Suppressor macrophage (primary cell): ENCODE data around the gene KIF3B.
"Not testable (repeated sequence)": the region's sequence is repeated elsewhere in the genome, so short reads cannot be mapped to it uniquely, and the experiment has no call there.

Experiments
- DNase-seq, 4 experiments: peaks; one replicate each; pipeline ENCODE4 v3.0.0-alpha.2; 2020 to 2022
- total RNA-seq, 17 experiments: gene quantifications; one replicate each; lab custom pipeline; 2026; ENCODE audit warnings: mixed read lengths in 6 of 17, inconsistent platforms in 3 of 17; lab: John Stamatoyannopoulos, UW

Gene KIF3B
- total RNA-seq = 31.8 to 63.2 (median 46.1) reads per million in 17 experiments

DNA sequence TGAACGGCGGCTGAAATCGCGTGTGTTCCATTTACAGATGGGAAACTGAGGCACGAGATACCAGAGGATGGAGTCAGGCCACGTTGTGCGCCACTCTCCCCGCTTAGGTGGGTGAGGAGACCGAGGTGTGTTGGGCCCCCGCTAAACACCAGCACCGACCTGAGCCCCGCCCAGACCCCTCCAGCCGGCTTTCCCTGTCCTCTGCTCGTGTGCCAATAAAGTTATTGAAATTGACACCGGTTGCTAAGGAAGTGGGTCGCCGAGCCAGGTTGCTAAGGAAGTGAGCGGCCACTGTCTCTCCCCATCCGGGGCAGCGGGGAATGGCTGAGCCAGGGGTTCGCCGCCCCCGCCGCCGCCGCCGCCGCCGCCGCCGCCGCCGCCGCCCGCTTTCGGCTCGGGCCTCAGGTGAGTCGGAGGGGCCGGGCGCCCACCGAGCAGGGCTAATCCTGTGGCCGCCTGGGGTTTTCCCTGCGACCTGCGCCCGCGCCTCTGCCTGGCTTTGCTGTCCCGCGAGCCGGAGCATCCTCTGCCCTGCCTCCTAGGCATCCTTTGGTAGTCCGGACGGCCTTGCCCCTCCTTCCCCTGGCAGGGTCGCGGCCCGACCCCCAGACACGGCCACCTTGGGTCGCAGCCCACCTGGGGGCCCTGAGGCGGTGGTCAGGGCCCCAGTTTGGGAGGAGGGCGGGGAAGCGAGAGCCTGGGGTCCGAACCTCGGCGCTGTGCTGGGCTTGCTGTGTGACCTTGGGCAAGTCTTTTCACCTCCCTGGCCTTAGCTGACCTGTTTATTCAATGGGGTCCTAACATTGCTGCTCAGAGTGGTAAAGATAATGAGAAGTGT, at the start of gene KIF3B:
KIF3B (plus strand) TSS at position 291 of the 838 bp plus-strand sequence. CDS start 32,127 bp downstream, outside the sequence.
- DNase-seq = peak; percentile 86 to 95 (median 93)

DNA sequence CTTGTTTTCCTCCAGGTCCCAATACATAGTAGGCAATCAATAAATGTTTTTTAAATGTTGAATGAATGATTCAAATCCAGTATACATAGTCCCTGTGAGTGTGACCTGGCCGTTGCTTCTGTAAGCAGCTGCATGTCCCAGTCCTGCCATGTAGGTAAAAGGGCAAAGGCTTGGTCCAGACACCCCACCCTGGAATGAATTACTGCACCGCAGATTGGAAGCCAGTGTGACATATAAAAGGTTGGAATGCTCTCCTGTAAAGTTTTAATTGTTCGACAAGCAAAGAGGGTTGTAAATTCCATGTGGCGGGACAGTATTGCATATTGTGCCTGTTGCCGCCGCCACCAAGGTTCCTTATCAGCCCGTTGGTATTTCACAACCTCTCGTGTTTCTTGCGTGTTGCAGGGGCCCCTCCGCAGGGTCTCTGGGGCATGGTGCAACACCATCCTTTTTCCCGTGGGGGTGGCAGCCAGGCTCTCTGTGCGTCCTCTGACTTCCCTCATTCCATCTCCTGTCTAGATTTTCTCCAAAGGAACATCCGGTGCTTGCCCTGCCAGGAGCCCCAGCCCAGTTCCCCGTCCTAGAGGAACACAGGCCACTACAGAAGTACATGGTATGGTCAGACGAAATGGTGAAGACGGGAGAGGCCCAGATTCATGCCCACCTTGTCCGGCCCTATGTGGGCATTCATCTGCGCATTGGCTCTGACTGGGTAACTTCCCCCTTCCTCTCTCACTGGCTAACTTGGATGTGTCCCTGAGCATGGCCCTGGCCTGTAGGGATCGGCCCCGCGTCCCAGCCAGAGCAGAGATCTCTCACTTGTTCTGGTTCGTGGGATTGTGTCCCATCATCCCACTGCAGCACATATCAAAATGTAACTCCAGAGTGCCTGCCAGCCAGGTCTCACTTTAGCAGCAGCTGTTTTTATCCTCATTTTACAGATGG, 49.4 kb upstream of the KIF3B start:
- DNase-seq = peak; percentile 19 to 70 (median 46)

DNA sequence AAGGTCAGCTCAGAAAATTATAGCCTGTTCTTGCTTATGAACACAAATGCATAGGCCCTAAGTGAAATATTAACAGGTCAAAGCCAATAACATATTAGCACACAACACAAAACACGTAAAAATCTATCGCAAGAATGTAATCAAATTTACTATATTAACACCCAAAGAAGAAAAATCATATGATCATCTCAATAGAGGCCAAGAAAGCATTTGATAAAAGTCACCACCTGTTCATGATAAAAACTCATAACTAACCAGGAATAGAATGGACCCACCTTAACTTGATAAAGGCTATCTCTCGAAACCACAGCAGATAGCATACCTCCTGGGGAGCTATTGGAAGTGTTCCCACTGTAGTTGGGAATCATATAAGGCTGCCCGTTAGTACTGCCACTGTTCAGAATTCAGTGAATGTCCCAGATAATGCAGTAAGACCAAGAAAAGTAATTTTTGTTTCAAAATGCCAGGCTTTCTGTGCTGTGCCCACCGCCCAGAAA, 48.2 kb upstream of the KIF3B start:
- no peak for DNase-seq

DNA sequence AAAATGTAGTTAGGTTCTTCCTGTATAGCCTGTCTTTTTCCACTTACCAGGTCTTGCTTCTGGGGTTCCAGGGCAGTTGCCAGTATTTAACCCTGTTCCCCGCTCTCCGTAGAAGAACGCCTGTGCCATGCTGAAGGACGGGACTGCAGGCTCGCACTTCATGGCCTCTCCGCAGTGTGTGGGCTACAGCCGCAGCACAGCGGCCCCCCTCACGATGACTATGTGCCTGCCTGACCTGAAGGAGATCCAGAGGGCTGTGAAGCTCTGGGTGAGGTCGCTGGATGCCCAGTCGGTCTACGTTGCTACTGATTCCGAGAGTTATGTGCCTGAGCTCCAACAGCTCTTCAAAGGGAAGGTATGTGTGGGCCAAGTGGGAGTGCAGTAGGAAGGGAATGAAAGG, 46.7 kb upstream of the KIF3B start:
- DNase-seq = no peak

DNA sequence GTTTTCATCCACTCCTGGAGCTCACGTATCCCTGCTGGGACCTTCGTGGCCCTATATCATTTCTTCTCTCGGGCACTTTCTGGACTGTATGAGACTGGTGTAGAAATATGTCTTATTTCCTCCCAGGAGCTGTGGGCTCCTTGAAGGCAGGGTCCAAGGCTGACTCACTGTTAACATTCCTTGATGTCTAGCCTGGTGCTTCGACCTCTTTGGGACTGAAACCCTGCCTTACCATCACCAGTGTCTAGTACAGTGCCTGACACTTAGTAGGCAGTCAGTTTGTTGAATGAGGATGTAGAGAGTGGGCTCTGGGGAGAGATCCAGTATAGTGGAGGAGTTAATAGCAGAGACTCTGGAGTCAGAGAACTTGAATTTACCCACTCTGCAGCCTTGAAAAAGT, 46.2 kb upstream of the KIF3B start:
- no peak for DNase-seq

DNA sequence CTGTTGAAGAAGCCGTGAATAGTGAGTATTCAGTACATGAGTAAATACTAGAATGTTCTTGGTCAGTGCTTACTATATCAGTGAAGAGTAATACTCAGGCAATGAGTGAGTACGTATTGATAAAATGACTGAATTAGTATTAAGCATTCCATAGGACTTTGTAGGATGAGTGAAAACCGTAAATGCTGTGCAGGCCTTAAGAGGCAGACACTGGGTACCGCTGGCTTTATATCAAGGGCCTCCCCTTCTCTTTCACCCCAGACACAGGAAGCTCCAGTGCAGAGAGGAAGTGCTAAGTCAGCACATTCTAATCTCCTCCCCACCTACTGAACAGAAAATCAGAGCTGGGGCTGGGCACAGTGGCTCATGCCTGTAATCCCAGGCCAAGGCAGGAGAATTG, 45.6 kb upstream of the KIF3B start:
- DNase-seq = peak; percentile 19 to 72 (median 54)

DNA sequence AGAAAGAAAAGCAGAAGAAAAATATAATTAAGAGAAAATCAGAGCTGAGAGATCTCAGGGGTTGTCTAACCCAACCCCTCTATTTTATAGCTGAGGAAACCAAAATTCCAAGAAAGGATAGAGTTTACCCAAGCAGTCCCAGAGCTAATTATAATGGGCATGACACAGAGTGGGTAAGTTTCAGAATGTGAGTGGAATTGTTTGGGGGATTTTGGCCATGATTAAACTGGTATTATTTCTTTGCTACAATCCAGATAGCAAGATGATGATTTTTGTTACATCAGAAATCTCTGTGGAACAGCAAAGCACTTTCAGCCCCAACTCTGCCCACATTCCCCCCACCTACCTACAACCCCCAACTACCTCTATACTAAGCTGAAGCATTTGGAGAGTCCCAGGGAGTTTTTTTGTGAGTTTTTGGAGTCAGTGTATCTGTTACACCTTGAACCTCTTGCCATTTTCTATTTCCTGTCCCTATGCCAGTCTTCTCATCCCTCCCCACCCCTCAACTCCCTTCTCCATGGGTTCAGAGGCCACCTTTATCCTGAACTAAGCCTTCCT, 45.0 kb upstream of the KIF3B start:
- DNase-seq = no peak

DNA sequence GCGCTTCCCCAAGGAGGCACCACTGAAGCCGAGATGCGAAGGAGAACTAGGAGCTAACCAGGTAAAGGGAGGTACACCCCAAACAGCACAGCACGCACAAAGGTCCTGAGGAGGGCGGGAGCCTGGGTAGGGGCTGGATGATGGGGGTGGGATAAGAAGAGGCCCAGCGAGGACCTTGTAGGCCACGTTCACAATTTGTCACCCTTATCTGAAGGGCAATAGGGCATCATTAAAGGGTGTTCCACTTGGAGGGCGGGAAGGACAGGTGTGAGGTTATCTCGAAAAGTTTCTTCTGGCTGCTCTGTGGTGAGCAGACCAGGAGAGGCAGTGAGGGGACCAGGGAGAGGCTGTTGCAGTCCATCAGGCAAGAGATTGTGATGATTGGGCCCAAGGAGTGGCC, 44.2 kb upstream of the KIF3B start:
- DNase-seq = no peak

DNA sequence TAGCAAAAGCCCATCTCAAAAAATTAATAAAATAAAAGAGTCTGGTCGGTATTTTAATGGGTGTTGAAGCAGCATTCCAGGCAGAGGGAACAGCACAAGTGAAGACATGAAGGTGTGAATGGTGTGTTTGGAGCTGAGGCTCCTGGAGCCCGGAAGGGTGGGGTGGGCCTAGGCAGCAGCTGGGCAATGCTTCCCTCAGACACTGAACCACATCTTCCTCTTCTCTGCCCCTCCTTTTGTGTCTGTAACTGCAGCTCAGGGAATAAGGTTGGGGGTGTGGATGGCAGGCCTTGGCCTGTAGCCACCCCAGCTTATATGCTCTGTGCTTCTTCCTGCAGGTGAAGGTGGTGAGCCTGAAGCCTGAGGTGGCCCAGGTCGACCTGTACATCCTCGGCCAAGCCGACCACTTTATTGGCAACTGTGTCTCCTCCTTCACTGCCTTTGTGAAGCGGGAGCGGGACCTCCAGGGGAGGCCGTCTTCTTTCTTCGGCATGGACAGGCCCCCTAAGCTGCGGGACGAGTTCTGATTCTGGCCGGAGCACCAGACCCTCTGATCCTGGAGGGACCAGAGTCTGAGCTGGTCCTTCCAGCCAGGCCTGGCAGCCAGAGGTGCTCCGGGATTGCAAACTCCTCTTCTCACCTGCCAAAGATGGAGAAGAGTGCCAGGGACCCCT, 43.2 kb upstream of the KIF3B start:
- peak in 2 of 4 experiments; percentile 23 to 31 for DNase-seq

DNA sequence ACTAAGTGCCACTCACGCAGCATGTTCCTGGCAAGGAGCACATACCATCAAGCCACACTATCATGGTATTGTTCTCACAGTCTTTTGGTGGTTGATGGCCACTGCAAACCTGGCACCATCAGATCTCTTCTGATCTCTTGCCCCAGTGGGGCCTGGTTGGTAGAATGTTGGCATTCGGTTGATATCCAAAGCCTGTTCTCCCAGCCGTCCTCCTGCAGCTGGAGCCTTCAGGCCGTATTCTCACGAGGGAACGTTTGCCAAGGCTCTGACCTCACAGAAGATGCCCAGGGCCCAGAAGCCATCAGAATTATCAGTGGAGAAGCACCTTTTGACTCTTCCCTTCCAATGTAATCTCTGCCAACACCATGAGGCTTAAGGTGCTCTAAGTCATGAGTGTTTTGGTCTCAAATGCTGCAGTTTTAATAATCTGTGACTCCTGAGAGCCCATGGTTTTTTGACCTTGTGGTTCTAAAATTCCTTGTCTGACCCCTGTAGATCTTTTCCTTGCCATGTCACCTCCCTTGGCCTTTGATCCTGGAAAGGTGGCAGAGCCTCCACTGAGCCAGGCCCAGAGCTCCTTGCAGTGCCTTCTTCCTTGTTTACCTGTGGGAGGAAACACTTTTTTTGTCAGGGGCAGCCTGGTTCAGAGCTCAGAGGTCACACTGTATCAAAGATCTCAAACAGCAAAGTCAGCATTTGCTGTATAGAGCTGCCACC, 42.0 kb upstream of the KIF3B start:
- no peak for DNase-seq

DNA sequence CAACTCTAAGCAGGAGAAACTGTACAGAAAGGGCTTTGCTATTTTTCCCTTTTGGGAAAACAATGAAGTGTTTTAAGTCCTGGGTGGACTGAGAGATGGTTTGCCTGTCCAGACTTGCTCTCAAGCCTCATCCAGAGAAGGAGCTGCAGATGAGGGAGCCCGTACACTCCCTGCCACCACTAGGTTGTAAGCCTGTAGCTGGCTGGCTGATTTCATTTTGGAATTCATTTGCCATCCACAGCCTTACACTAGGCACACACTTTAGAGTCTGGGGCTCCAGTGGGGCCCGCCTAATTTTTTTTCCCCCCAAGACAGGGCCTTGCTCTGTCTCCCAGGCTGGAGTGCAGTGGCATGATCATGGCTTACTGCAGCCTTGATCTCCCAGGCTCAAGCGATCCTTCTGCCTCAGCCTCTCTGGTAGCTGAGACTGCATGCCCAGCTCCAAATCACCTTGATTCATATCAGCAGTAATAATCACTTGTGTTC, 41.4 kb upstream of the KIF3B start:
- DNase-seq = no peak

DNA sequence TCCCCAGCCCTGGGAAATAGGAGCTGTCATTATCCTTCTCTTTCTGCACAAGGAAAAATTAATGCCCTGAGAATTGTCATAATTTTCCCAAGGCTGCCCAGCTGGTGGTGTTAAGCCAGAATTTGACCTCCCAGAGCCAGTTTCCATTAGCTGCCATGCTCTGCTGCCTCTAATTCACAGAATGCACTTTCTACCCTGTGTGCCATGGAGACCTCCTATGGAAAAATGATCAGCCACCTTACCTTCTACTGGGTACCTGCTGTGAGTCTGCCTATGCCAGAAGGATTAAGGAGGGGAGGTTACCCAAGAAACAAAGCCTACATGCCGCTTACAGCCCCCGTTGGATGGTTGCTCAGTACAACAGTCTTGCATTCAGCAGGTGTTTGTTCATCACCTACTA, 40.6 kb upstream of the KIF3B start:
- DNase-seq = no peak

DNA sequence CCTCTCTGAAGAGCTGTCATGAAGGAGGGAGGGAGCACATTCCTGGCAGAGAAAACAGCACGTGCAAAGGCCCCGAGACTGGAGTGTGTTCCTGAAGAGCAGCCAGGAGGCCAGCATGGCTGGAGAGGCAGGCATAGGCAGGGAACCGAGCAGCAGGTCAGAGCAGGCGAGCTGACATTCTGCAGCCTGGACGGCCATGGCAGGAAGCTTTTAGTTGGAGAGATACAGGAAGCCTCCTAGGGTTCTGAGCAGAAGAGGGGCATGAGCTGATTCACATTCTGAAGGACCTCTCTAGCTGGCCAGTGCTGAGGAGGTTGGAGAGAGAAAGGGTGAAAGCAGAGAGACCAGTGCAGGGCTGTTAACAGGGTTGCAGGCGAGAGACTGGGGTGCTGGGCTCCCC, 40.0 kb upstream of the KIF3B start:
- no peak for DNase-seq

DNA sequence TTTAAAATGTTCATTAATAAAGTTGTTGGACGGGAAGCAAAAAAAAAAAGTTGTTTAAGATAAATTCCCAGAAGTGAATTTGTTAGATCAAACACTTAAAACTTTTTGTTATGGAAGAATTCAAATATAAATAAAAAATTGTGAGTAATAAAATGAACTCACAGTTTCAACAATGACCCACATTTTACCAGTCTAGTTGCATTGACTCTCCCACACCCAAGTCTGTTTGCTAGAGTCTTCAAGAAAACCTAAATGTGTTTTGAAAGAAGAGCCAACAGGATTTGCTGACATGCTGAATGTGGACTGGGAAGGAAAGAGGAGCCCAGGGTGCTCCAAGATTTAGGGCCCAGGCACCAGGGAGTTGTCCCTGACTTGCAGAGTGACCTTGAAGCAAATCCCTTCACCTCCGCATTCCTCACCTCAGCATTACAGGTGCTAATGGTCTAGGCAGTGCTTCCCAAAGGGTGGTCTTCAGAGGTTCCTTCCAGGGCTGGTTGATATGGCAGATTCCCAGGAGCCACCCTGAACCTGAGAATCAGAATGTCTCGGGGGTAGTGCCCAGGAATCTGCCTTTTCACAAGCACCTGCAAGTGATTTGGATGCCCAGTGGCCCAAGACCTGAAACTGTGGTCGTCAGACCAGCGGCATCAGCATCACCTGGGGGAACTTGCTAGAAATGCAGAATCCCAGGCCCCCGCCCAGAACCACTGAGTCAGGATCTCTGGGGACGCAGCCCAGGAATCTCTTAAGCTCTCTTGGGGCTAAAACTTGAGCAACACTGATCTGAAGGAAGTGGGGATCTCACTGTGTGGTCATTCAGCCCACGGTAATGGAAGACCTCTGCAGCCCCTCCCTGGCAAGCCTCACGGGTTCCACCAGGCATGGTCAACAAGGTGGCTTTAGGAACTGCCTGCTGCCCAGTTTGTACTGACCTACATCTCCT, 38.7 kb upstream of the KIF3B start:
- no peak for DNase-seq

DNA sequence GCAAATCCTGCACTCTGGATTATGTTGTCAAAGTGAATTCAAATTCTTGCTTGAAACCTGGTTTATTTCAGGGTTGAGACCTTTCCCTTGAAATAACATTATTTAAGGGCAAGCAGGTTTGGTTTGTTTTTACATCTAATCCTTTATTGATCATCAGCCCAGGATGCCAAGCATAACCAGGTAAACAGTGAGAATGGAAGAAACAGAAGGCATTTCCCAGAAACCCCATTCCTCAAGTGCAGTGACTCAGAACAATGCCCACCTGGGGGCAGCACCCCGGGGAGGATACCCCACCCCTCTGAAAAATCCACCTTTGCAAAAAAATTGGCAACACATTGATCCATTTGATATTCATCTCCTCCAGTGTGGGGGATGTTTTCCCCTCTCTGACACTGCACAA, 37.2 kb upstream of the KIF3B start:
- DNase-seq = no peak

DNA sequence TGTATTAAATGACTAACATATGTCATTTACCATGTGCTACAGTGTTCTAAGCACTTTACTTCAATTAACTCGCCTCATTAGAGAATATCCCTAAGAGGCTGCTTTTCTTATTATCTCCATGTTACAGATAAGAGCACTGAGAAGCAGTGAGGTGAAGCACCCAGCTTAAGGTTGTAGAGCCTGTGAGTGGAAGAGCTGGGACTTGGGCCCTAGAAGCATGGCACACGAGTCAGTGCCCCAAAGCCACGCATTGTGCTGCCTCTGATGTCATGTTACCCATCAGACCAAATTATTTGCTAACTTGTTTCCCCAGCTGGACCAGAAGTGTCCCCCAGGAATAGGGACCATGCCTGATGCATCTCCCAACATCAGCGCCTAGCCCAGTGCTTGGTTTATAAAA, 35.6 kb upstream of the KIF3B start:
- no peak for DNase-seq

DNA sequence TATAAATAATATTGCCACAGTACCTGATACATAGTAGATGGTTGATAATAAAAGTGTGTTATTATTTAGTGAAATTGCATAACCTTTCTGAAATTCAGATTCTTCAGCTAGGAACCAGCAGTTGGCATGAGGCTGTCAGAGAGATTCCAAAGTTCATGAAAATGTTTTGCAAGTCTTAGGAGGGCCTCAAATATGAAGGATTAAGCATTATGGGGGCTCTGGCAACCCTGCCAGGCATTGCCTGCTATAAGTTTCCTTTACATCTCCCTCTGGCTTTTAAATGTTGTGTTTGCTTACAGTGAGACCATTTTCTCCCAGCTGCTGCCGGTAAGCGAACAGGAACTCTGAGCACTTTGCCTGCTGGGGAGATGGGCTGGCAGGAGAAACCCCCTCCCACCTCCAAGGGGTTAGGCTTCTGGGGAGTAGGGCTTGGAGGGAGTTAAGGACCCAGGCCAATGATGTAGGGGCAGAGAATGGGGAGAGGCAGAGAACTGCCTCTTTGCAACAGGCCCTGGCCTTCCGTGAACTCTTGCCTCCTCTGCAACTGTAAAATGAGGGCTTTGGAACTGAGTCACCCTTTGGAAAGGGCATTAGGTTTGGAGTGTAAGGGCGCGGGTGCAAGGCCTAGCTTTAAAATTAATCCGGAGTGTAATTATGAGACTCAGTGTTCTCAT, 33.2 kb upstream of the KIF3B start:
- no peak for DNase-seq

DNA sequence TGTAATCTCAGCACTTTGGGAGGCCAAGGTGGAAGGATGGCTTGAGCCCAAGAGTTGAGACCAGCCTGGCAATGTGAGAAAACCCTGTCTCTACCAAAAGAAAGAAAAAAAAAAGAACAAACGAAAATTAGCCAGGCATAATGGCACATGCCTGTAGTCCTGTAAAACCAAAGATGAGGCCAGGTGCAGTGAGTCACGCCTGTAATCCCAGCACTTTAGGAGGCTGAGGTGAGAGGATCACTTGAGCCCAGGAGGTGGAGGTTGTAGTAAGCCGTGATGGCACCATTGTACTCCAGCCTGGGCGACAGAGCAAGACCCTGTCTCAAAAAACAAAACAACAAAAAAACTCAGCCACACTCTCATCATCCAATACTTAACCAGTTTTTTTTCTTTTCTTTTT, 32.5 kb upstream of the KIF3B start:
- DNase-seq = no peak

DNA sequence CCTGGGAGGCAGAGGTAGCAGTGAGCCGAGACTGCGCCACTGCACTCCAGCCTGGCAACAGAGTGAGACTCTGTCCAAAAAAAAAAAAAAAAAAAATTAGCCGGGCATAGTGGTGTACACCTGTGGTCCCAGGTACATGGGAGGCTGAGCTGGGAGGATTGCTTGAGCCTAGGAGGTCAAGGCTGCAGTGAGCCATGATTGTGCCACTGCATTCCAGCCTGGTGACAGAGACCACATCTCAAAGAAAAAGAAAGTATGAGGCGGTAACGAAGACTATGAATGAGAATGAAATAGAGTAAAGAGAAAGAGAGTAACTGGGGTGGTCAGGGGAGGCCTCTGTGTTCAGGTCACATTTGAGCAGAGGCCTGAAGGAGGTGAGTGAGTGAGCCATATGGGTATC, 31.2 kb upstream of the KIF3B start:
- not testable (repeated sequence) for DNase-seq

DNA sequence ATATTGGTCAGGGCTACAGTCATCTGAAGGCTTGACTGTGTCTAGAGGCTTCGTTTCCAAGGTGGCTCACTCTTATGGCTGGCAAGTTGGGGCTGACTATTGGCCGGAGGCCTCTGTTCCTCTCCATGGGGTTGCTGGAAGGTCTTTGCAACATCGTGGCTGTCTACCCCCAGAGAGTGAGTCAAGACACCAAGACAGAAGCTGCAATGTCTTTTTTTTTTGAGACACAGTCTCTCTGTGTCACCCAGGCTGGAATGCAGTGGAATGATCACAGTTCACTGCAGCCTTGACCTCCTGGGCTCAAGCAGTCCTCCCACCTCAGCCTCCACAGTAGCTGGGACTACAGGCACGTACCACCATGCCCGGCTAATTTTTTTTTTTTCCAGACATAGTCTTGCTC, 29.4 kb upstream of the KIF3B start:
- peak; percentile 37 to 69 (median 53) for DNase-seq
